Measurements from ENCODE around the gene CCR5. TPM values are rescaled to one million over a fixed set of nuclear protein-coding genes. Genes with fewer than 3 reads are reported as not detected.

The CCR5 gene
- total RNA-seq, 2 experiments from 2014 or later, result 87.0 to 99.8 TPM

- no peaks in the 10 kb centered on the region for H3K27me3 Mint-ChIP-seq
- CTCF ChIA-PET, result interaction anchor here (1.0 to 2.1 kb wide), 4 partner anchors 9 to 70 kb away, joined by 3 to 6 read pairs (median 6); no protein-coding TSS in a partner anchor
- H3K27ac Mint-ChIP-seq, result no peak overlapping the region
- H3K4me1 Mint-ChIP-seq, result peaks cover 16% of the 10 kb centered on the region
- no peak for ATAC-seq
- no peaks in the 10 kb centered on the region for H3K36me3 Mint-ChIP-seq
- no peaks in the 10 kb centered on the region for H3K9me3 Mint-ChIP-seq (ENCODE audit: low read depth)
- DNase-seq, result no peak
- H3K4me3 Mint-ChIP-seq, result no peak overlapping the region
Observed at GRCh38 chr3:46417841-46418611, 47.3 kb downstream of the CCR5 start.

- CTCF ChIA-PET, result no interaction called here
- H3K36me3 Mint-ChIP-seq, result no peaks in the 10 kb centered on the region
- DNase-seq, result no peak
- no peak overlapping the region for H3K4me3 Mint-ChIP-seq
- ATAC-seq, result no peak
- no peaks in the 10 kb centered on the region for H3K9me3 Mint-ChIP-seq (ENCODE audit: low read depth)
- H3K4me1 Mint-ChIP-seq, result peaks cover 16% of the 10 kb centered on the region
- no peaks in the 10 kb centered on the region for H3K27me3 Mint-ChIP-seq
- no peak overlapping the region for H3K27ac Mint-ChIP-seq
Observed at GRCh38 chr3:46419816-46420215, 49.1 kb downstream of the CCR5 start.

- DNase-seq (no peak), ATAC-seq (no peak)
- H3K27ac Mint-ChIP-seq, result no peak overlapping the region
- H3K27me3 Mint-ChIP-seq, result no peaks in the 10 kb centered on the region
- no peaks in the 10 kb centered on the region for H3K36me3 Mint-ChIP-seq
- no peaks in the 10 kb centered on the region for H3K9me3 Mint-ChIP-seq (ENCODE audit: low read depth)
- peaks cover 14% of the 10 kb centered on the region for H3K4me1 Mint-ChIP-seq
- H3K4me3 Mint-ChIP-seq, result no peak overlapping the region
- CTCF ChIA-PET, result no interaction called here
Observed at GRCh38 chr3:46420931-46421330, 50.2 kb downstream of the CCR5 start.

- no peak overlapping the region for H3K27ac Mint-ChIP-seq
- ATAC-seq, result no peak
- H3K4me3 Mint-ChIP-seq, result no peak overlapping the region
- CTCF ChIA-PET, result interaction anchor here (1.0 kb wide), 1 partner anchor 38 kb away, joined by 3 read pairs; no protein-coding TSS in a partner anchor
- H3K9me3 Mint-ChIP-seq (ENCODE audit: low read depth), result no peaks in the 10 kb centered on the region
- peaks cover 16% of the 10 kb centered on the region for H3K4me1 Mint-ChIP-seq
- DNase-seq, result no peak
- H3K27me3 Mint-ChIP-seq, result no peaks in the 10 kb centered on the region
- no peaks in the 10 kb centered on the region for H3K36me3 Mint-ChIP-seq
Observed at GRCh38 chr3:46422617-46423016, 51.9 kb downstream of the CCR5 start.

- H3K27me3 Mint-ChIP-seq, result no peaks in the 10 kb centered on the region
- no peak overlapping the region for H3K4me3 Mint-ChIP-seq
- CTCF ChIA-PET, result no interaction called here
- H3K36me3 Mint-ChIP-seq, result no peaks in the 10 kb centered on the region
- peaks cover 16% of the 10 kb centered on the region for H3K4me1 Mint-ChIP-seq
- no peak overlapping the region for H3K27ac Mint-ChIP-seq
- DNase-seq, result no peak
- ATAC-seq, result no peak
- H3K9me3 Mint-ChIP-seq (ENCODE audit: low read depth), result no peaks in the 10 kb centered on the region
Observed at GRCh38 chr3:46423588-46423987, 52.8 kb downstream of the CCR5 start.

Other genes starting within 250 kb of the CCR5 start
- gene CCR1, start 162.6 kb upstream of the CCR5 start, total RNA-seq, result 10 to 100 TPM; 35.3 to 55.6 TPM
- 1 to 10 TPM; 1.4 to 2.0 TPM for gene CCR3, start 128.5 kb upstream of the CCR5 start, total RNA-seq
- 10 to 100 TPM; 37.9 to 80.1 TPM for gene CCR2, start 16.8 kb upstream of the CCR5 start, total RNA-seq
- gene CCRL2, start 36.3 kb downstream of the CCR5 start, total RNA-seq, result 10 to 100 TPM in 1 of 2 experiments, 1 to 10 TPM in 1; 10.0 to 11.9 TPM
- not detected for gene LTF, start 94.0 kb downstream of the CCR5 start, total RNA-seq
- not detected for gene RTP3, start 127.0 kb downstream of the CCR5 start, total RNA-seq
- under 1 TPM in 1 of 2 experiments, not detected in 1; 0.07 TPM for gene LRRC2, start 195.4 kb downstream of the CCR5 start, total RNA-seq
- gene FAM240A, start 241.6 kb downstream of the CCR5 start, total RNA-seq, result not detected